HFF-Myc (cell line): ENCODE measurements around the gene CLASRP.
A peak's percentile ranks its signal among the peaks of the same experiment; 100 is the strongest.
"Not testable (repeated sequence)": the region's sequence is repeated elsewhere in the genome, so short reads cannot be mapped to it uniquely, and the experiment has no call there.

Source experiments
- DNase-seq: peaks from one replicate; pipeline ENCODE4 v3.0.0-alpha.2; 2011; ENCODE audit warnings: low read depth; ENCODE audit errors: extremely low read depth
- H3K4me3 ChIP-seq: replicated peaks from 2 replicates; pipeline ENCODE4 v1.5.1; 2011; ENCODE audit warnings: low read depth, mild to moderate bottlenecking, control low read depth, low read length
- CTCF ChIP-seq: IDR thresholded peaks from 2 replicates; pipeline ENCODE4 v1.5.1; 2012; ENCODE audit warnings: mild to moderate bottlenecking, low read depth, low read length, control low read depth; ENCODE audit errors: missing control alignments

CLASRP gene

GRCh38 chr19:45101806-45102205, 63.0 kb downstream of the CLASRP start:
- no peak overlapping the region for H3K4me3 ChIP-seq
- no peak for TF ChIP-seq CTCF
- DNase-seq: no peak

- TF ChIP-seq CTCF: no peak
- no peak overlapping the region for H3K4me3 ChIP-seq
- DNase-seq: no peak
These were observed 63.6 kb downstream of the CLASRP start for GRCh38 chr19:45102481-45102880.

- no peak for TF ChIP-seq CTCF
- no peak for DNase-seq
- 0 out of 2 replicates have a peak overlapping the region, but pooled peaks have one; percentile 1 for H3K4me3 ChIP-seq
These were observed 64.3 kb downstream of the CLASRP start for GRCh38 chr19:45103156-45103507.

- no peak for TF ChIP-seq CTCF
- DNase-seq: no peak
- no peak overlapping the region for H3K4me3 ChIP-seq
These were observed 64.9 kb downstream of the CLASRP start for GRCh38 chr19:45103508-45104319.

- H3K4me3 ChIP-seq: no peak overlapping the region
- no peak for DNase-seq
- no peak for TF ChIP-seq CTCF
These were observed 66.0 kb downstream of the CLASRP start for GRCh38 chr19:45104658-45105349.

GRCh38 chr19:45106363-45106762, 67.5 kb downstream of the CLASRP start:
- DNase-seq, H3K4me3 ChIP-seq: not testable (repeated sequence)

- no peak for TF ChIP-seq CTCF
- H3K4me3 ChIP-seq: no peak overlapping the region
- no peak for DNase-seq
These were observed 68.8 kb downstream of the CLASRP start for GRCh38 chr19:45107621-45108150.
